BLaER1 treated with 17β-estradiol and CSF1 and Interleukin-3, amounts not matched to agents 10 nM and 100 nM (cell line): ENCODE measurements around the gene MYLIP.
A peak's percentile ranks its signal among the peaks of the same experiment; 100 is the strongest.
"Not testable (repeated sequence)": the region's sequence is repeated elsewhere in the genome, so short reads cannot be mapped to it uniquely, and the experiment has no call there.

Source experiments
- H3K27ac ChIP-seq, 11 experiments: shearing (Covaris generic); formaldehyde crosslinking; 2 replicates each; pipeline ENCODE4 v1.8.1; 2022
- H3K27me3 ChIP-seq, 11 experiments: shearing (Covaris generic); formaldehyde crosslinking; 2 replicates each; pipeline ENCODE4 v1.8.1; 2022
- H3K36me3 ChIP-seq, 11 experiments: shearing (Covaris generic); formaldehyde crosslinking; 2 replicates each; pipeline ENCODE4 v1.8.1; 2022
- H3K4me1 ChIP-seq, 10 experiments: shearing (Covaris generic); formaldehyde crosslinking; 2 replicates each; pipeline ENCODE4 v1.8.1; 2022
- H3K4me2 ChIP-seq, 11 experiments: shearing (Covaris generic); formaldehyde crosslinking; 2 replicates each; pipeline ENCODE4 v1.8.1; 2022
- H3K4me3 ChIP-seq, 10 experiments: shearing (Covaris generic); formaldehyde crosslinking; 2 replicates each; pipeline ENCODE4 v1.8.1; 2022
- H3K9ac ChIP-seq, 11 experiments: shearing (Covaris generic); formaldehyde crosslinking; 2 replicates each; pipeline ENCODE4 v1.8.1; 2022
- H3K9me3 ChIP-seq, 11 experiments: shearing (Covaris generic); formaldehyde crosslinking; replicated peaks in 1 of 11; 2 replicates each; pipeline ENCODE4 v1.8.1; 2022
- H4K20me1 ChIP-seq, 11 experiments: shearing (Covaris generic); formaldehyde crosslinking; 2 replicates each; pipeline ENCODE4 v1.8.1; 2022
- Cebpa-rat ChIP-seq, 11 experiments: shearing (Covaris generic); IDR thresholded peaks; 2 replicates each; pipeline ENCODE4 v1.8.1; 2022

MYLIP gene

GRCh38 chr6:16166871-16167608, 38.2 kb downstream of the MYLIP start:
- Histone ChIP-seq H3K9ac (no peak overlapping the region), H3K4me1 (peaks cover 17 to 34% (median 25%) of the 10 kb centered on the region in 10 experiments; a peak in 19 of 20 replicates), H3K9me3 (no peaks in the 10 kb centered on the region), H3K4me2 (peak overlapping the region in 3 of 11 experiments; percentile 11 to 26 (median 16); a peak in 7 of 22 replicates), H3K27ac (no peak overlapping the region), H4K20me1 (no peaks in the 10 kb centered on the region), H3K36me3 (no peaks in the 10 kb centered on the region), H3K27me3 (no peaks in the 10 kb centered on the region), H3K4me3 (no peak overlapping the region)
- no peak for TF ChIP-seq Cebpa-rat (IDR thresholded peaks at IDR 0.05)

GRCh38 chr6:16168121-16168520, 39.2 kb downstream of the MYLIP start:
- Histone ChIP-seq H4K20me1 (no peaks in the 10 kb centered on the region), H3K36me3 (no peaks in the 10 kb centered on the region), H3K27ac (no peak overlapping the region), H3K4me1 (peaks cover 12 to 28% (median 17%) of the 10 kb centered on the region in 10 experiments; a peak in 19 of 20 replicates), H3K9me3 (no peaks in the 10 kb centered on the region), H3K9ac (no peak overlapping the region), H3K4me3 (no peak overlapping the region), H3K4me2 (peak overlapping the region in 9 of 11 experiments; percentile 1 to 46 (median 30); a peak in 8 of 22 replicates), H3K27me3 (no peaks in the 10 kb centered on the region)
- TF ChIP-seq Cebpa-rat (IDR thresholded peaks at IDR 0.05) = no peak

DNA sequence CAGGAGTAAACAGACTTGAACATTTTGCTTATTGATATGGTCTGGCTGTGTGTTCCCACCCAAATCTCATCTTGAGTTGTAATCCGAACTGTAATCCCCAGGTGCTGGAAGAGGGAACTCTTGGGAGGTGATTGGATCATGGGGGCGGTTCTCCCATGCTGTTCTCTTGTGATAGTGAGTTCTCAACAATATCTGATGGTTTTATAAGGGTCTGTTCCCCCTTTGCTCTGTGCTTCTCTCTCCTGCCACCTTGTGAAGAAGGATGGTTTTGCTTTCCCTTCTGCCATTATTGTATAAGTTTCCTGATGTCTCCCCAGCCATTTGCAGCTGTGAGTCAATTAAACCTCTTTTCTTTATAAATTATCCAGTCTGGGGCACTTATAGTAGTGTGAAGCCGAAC, 40.0 kb downstream of the MYLIP start:
- Histone ChIP-seq H3K4me1 (peaks cover 8 to 33% (median 21%) of the 10 kb centered on the region in 10 experiments; a peak in 19 of 20 replicates), H4K20me1 (no peaks in the 10 kb centered on the region), H3K9me3 (no peaks in the 10 kb centered on the region), H3K36me3 (no peaks in the 10 kb centered on the region), H3K27me3 (no peaks in the 10 kb centered on the region), H3K9ac (no peak overlapping the region), H3K4me2 (peak overlapping the region in 8 of 11 experiments; percentile 1 to 46 (median 32); a peak in 6 of 22 replicates), H3K27ac (no peak overlapping the region), H3K4me3 (no peak overlapping the region)
- no peak for TF ChIP-seq Cebpa-rat (IDR thresholded peaks at IDR 0.05)

- no peaks in the 10 kb centered on the region for H3K36me3 ChIP-seq
- H3K27ac ChIP-seq = no peak overlapping the region
- no peak for TF ChIP-seq Cebpa-rat (IDR thresholded peaks at IDR 0.05)
- no peak overlapping the region for H3K4me3 ChIP-seq
- H3K4me2 ChIP-seq = no peak overlapping the region
- no peaks in the 10 kb centered on the region for H3K27me3 ChIP-seq
- peaks cover 8 to 44% (median 30%) of the 10 kb centered on the region in 10 experiments; a peak in 19 of 20 replicates for H3K4me1 ChIP-seq
- H4K20me1 ChIP-seq = no peaks in the 10 kb centered on the region
- no peak overlapping the region for H3K9ac ChIP-seq
- peaks cover 0 to 8% (median 0%) of the 10 kb centered on the region in 11 experiments; a peak in 1 of 22 replicates for H3K9me3 ChIP-seq
Observed at GRCh38 chr6:16171400-16171799, 42.5 kb downstream of the MYLIP start.

DNA sequence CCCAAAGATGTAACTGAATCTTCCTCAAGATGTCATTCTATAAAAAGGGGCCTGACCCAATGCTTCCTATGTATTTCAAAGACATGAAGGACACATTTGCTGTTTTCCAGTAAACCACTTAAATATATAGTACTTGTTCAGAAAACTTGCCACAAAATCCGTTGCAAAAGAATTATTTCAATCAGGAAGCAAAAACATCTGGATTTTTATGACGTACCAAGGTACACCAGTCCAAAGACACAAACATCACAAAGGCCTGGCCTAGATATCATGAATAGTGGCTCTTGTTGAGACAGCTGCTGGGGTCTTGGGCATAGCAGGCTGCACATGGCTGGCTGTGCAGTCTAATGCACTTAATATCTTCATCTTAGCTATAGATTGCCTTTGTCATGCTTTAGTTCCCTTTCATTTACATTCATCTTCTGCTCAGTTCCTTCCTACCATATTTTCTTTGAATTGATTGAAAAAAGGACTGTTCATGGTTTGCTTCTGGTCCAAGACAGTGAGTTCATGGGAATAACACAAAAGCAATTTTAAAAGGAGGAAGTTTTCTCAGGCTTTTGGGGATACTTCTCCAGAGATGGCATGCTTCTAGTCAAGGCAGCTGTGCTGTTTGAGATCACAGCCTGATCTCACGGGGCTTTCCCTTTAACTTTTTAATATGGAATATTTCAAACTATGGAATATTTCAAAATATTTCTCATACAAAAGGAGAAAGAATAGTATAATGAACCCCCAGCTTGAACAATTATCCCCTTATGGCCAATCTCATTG, 44.5 kb downstream of the MYLIP start:
- no peak for TF ChIP-seq Cebpa-rat (IDR thresholded peaks at IDR 0.05)
- H4K20me1 ChIP-seq = no peaks in the 10 kb centered on the region
- H3K4me2 ChIP-seq = peak overlapping the region in 8 of 11 experiments; percentile 7 to 61 (median 38); a peak in 15 of 22 replicates
- no peaks in the 10 kb centered on the region for H3K27me3 ChIP-seq
- H3K4me3 ChIP-seq = no peak overlapping the region
- H3K36me3 ChIP-seq = no peaks in the 10 kb centered on the region
- H3K9me3 ChIP-seq = peaks cover 0 to 13% (median 0%) of the 10 kb centered on the region in 11 experiments; a peak in 1 of 22 replicates
- no peak overlapping the region for H3K27ac ChIP-seq
- H3K4me1 ChIP-seq = peaks cover 6 to 31% (median 23%) of the 10 kb centered on the region in 10 experiments; a peak in 19 of 20 replicates
- H3K9ac ChIP-seq = no peak overlapping the region

DNA sequence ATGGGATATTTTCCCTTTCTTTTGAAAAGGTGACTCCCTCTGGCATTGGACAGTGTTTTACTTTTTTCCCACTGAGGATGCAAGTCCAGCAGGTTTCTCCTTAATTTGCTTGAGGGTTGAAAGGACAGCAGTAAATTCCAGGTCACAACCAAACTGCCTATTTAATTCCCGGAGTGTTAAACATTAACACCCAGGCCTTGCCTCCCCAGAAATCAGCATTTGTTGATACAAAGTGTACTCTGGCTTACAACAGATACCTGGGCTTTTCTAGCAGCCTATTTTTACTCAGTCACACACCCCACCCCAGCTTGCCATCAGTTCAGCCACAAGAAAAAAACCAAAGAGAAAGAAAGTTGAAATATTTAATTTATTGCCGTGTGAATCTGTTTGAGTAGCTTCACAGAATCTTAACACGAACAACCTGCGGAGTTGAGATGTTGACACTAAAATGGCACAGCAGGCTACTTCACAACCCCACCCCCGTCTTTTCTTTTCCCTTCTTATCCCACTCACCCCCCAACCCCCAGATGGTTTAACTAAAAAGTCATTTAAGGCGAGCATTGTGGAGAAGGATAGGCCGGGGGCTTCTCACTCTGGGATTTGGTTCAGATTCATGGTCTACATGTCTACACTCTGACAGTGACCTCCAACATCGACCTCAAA, 45.7 kb downstream of the MYLIP start:
- Histone ChIP-seq H3K4me2 (peak overlapping the region in 9 of 11 experiments; percentile 11 to 61 (median 45); a peak in 16 of 22 replicates), H3K4me1 (peaks cover 0 to 30% (median 22%) of the 10 kb centered on the region in 10 experiments; a peak in 16 of 20 replicates), H3K9ac (no peak overlapping the region; a peak in 1 of 22 replicates), H3K27ac (no peak overlapping the region), H3K9me3 (peaks cover 0 to 13% (median 0%) of the 10 kb centered on the region in 11 experiments; a peak in 1 of 22 replicates), H3K36me3 (no peaks in the 10 kb centered on the region), H3K4me3 (no peak overlapping the region), H4K20me1 (no peaks in the 10 kb centered on the region), H3K27me3 (no peaks in the 10 kb centered on the region)
- no peak for TF ChIP-seq Cebpa-rat (IDR thresholded peaks at IDR 0.05)

- H3K27me3 ChIP-seq, H3K9ac ChIP-seq, H4K20me1 ChIP-seq, H3K27ac ChIP-seq, H3K4me2 ChIP-seq, H3K4me3 ChIP-seq, H3K36me3 ChIP-seq: not testable (repeated sequence)
- Histone ChIP-seq H3K4me1 (peaks cover 7 to 42% (median 34%) of the 10 kb centered on the region in 10 experiments), H3K9me3 (peaks cover 0 to 25% (median 13%) of the 10 kb centered on the region in 11 experiments; a peak in 20 of 22 replicates)
Observed at GRCh38 chr6:16176600-16176999, 47.7 kb downstream of the MYLIP start.

DNA sequence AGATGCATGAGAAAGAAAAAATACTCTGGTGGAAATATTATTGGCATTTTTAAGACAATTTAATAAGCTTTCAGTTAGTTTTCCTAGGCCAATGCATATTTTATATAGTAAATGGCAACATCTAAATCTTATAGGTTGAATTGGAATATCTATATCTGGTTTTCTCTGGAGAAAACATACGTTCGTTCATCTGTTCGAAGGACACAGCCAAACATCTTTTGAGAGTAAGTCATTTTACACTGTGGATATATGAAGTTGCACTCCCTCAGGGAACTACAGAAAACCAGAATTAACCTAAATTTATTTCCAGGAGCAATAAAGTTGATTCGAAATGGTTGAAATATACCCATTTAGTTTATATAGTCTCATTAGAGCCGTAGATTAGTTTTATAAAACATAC, 49.0 kb downstream of the MYLIP start:
- H3K4me1 ChIP-seq = peaks cover 7 to 40% (median 34%) of the 10 kb centered on the region in 10 experiments

More for the DNA sequence above, 49.0 kb downstream of the MYLIP start:
- H3K9ac ChIP-seq = no peak overlapping the region
- no peaks in the 10 kb centered on the region for H3K36me3 ChIP-seq
- H3K27me3 ChIP-seq = no peaks in the 10 kb centered on the region
- H3K4me3 ChIP-seq = no peak overlapping the region
- H3K9me3 ChIP-seq = peaks cover 0 to 31% (median 18%) of the 10 kb centered on the region in 11 experiments; a peak in 20 of 22 replicates
- H3K27ac ChIP-seq = no peak overlapping the region
- H3K4me2 ChIP-seq = no peak overlapping the region
- no peaks in the 10 kb centered on the region for H4K20me1 ChIP-seq
- no peak for TF ChIP-seq Cebpa-rat (IDR thresholded peaks at IDR 0.05)
